M059J (cell line): ENCODE measurements around the gene LKAAEAR1. TPM values are rescaled to one million over a fixed set of nuclear protein-coding genes. Genes with fewer than 3 reads are reported as not detected.
A peak's percentile ranks its signal among the peaks of the same experiment; 100 is the strongest.

ENCODE experiments used
- DNase-seq: peaks from one replicate; pipeline ENCODE4 v3.0.0-alpha.2; 2012; ENCODE audit warnings: low read depth
- total RNA-seq: library from RNA; depleted of rRNA; stranded (reverse); fragments of >200 nt; shearing (Covaris generic); gene quantifications from 2 replicates; pipeline ENCODE4 v1.2.3, GENCODE V29; 2014

The LKAAEAR1 gene
- total RNA-seq, 1 experiment from 2014 or later, result not detected

- DNase-seq, result no peak
These were observed 5.3 kb downstream of the LKAAEAR1 start for GRCh38 chr20:64078934-64079272.

DNA sequence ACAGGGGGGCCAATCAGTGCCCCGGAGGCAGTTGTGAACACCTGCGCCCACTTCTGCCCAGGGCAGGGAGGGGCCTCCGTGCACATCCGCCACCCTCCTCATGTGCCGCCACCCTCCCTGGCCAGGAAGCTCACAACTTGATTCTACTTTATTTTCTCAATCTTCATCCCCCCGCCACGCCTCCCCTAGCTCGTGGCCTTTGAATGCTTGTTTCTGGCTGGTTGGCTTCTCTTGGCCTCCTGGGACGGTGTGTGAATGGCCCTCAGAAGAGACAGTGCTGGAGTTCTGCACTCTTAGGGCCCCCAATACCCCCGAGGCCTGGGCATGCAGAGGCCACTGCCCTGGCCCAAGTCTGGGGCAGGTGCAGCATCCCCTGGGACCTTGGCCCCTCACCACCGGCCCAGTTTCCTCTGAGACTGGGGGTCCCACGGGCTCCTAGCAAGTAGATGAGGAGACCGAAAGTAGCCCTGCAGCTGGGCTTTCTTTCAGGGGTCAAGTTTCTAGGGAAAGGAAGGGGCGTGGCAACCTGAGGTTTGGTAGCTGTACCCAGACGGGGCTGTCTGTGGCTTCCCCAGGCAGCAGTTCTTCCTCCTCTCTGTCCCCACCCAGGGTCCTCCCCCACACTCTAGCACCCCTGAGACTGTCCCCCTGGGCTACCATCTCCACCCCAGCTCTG lies 6.2 kb downstream of the LKAAEAR1 start:
- DNase-seq, result no peak

DNA sequence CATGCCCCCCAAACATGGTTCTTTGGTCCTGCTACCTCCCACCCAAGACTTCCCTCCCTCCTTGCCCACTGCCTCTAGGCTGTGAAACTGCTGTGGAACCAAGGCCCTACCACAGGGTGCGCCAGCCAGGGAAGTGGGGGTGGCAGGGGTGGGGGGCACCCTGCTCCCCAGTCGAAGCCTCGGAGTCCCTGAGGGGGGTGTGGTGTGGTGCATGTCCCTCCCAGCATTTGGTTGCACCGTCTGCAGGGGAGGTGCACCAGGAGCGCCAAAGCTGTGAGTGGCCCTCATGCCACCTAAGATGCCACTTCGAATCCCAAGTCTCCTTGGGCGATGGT lies 6.7 kb downstream of the LKAAEAR1 start:
- no peak for DNase-seq

GRCh38 chr20:64077094-64077493 lies 7.1 kb downstream of the LKAAEAR1 start:
- no peak for DNase-seq

- no peak for DNase-seq
These were observed 7.9 kb downstream of the LKAAEAR1 start for GRCh38 chr20:64076061-64076997.

DNA sequence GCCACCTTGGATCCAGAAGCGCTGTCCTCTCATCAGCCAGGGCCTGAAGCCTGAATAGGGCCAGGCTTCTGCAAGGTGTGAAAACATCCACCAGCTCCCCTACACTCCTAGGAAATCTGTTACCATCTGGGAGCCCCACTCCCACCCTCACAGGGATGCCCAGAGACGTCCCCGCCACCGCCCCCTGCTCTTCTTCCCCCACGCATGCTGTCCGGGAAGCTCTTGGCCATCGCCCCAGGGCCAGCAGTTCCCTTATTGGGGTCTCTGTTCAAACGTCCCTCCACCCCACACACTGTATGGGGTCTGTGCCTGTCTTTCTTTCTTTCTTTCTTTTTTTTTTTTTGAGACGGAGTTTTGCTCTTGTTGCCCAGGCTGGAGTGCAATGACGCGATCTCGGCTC lies 8.6 kb downstream of the LKAAEAR1 start:
- DNase-seq, result no peak

DNA sequence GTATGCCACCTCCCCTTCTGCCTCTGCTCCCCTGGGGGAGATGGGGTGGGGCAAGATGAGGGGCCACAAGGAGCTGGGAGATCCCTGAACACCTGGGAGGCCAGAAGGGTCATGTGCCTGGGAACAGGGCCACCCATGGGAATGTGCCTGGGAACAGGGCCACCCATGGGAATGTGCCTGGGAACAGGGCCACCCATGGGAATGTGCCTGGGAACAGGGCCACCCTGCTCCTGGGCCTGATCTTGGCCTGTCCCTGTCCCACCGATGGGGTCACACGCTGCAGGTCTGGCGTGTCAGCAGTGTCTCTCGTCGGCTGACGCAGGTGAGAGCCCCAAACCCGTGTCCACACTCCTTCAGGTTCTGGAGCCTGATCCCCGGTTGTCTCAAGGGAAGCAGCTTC lies 9.2 kb downstream of the LKAAEAR1 start:
- no peak for DNase-seq

DNA sequence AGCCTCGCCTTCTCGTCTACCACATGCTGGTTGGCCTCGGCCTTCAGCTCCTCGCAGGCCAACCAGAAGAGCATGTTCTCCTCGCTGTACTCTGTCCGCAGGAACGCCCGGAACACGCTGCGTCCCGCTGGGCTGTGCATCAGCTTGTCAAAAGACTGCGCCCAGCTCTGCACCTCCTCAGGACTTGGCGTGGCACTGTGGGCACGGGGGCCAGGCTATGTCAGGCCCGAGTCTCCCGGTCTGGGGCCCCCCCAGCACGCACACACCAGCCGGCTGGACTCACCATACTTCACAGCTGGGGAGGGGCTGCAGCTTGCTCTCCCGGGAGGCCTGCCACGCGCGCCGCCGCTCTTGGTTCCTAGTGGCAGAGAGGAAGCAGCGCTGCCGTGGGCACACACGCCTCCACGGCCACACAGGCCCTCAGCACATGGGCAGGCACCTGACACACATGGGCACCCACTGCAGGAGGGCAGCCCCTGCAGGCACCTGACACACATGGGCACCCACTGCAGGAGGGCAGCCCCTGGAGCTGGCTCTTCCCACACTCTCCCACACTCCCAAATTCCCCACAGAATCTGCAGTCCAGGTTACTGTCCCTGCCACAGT lies 9.9 kb downstream of the LKAAEAR1 start:
- DNase-seq, result no peak

DNA sequence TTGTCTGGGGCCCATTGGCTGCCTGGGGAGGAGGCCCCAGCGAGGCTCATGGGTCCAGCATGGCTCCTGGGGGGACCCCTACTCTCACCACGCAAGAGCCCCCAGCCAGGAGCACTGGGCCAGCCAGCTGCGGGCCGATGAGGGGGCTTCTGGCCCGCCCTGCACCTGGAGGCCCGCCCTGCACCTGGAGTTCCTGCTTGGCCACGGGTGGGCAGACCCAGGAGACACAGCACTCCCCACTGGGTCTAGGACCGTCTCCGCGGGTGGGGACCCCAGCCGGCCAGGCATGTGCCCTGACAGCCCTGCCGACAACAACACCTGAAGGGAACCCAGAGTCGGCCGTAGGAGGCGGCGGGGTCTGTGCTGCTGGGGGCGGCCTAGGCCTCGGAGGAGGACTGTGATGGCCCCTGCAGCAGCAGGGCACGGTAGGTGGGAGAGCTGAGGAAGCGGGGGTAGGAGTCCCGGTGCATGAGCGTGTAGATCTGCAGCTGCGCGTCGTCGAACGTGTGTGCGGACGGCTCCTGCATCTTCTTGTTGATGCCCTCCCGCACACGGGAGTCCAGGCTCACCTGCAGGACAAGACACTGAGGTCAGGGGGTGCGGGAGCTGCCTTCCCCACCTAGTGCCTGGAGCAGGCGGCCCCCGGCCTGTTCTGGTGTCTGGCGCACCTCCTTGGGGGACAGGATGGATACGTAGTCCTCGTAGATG lies 10.6 kb downstream of the LKAAEAR1 start:
- DNase-seq, result no peak

- no peak for DNase-seq
These were observed 11.6 kb downstream of the LKAAEAR1 start for GRCh38 chr20:64072498-64073063.

DNA sequence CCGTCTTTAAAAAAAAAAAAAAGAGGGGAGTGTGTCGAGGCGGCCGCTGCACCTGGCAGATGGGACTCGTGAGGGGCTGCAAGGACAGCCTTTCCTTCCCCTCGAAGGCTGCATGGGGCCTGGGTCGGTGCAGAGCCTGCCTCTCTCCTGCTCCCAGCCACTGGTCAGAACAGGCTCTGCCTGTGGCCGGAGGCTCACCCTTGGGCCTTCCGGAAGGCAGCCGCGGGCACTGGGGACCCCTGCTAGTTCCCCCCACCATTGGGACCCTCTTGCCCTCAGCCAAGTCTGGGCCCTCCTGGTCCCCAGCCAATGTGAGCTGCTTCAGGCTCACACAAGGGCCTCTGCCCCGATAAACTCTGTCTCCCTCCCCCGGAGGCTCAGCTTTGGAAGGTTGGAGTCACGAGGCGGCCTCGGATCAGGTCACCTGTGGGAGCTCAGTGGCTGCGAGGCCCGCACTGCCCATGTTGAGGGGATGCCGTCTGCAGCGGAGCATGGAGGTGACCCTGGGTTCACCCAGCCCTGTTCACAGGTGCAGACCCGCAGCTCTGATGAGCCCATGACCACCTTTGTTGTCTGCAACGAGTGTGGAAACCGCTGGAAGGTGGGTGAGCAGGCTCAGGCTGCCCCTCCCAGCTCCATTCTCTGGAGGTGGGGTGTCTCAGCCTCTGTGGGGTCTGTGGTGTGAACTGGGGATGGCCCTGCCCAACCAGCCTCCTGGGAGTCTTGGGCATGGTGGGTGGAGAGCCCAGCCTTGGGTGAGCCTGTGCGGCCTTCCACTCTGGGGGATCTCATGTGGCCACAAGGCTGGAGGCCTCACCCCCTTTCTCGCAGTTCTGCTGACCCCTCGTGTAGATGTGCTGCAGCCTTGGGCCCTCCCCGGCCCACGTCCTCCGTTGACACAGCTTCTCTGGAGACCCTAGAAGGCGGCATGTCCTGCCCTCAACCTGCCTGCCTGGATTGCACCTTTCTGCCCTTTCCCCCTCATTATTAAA lies 12.6 kb downstream of the LKAAEAR1 start:
- DNase-seq, result no peak

DNA sequence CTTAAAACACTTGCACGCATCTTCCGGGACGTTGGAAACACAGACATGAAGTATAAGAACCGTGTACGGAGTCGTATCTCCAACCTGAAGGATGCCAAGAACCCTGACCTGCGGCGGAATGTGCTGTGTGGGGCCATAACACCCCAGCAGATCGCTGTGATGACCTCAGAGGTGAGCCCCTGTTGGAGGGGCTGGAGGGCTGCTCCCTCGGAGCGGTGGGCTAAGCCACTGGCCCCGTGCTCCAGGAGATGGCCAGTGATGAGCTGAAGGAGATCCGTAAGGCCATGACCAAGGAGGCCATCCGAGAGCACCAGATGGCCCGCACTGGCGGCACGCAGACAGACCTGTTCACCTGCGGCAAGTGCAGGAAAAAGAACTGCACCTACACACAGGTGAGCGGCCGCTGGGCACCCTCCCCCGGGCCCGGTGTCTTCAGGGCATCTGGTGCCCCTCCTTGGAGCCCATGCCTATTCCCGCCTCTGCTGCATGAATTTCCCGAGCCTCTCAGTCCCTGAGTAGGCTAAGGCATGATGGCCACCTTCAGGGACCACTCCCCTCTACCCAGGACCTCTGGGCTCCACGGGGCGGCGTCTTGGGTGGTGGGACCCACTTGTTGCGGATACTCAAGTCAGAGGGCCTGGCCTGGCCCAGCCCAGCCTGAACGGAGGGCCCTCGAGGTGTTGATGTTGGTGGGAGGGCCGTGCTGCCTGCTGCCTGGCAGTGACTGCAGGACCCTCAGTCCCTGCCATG lies 13.8 kb downstream of the LKAAEAR1 start:
- no peak for DNase-seq

GRCh38 chr20:64069614-64070243 lies 14.5 kb downstream of the LKAAEAR1 start:
- DNase-seq, result no peak

DNA sequence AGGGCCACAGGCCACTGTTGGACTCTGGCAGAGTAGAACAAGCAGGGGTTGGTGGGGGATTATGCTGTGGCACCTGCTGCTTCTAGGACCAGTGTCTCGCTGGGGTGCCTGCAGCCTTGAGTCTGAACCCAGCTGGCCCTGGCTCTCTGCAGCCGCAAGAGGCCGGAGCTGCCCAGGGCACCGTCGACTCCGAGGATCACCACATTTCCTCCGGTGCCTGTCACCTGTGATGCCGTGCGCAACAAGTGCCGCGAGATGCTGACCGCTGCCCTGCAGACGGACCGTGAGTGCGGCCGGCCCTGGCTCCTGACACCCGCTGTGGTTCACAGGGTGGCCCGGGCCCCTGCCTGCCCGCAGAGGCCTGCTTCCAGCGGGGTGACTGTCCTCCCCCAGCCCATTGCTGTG lies 15.0 kb downstream of the LKAAEAR1 start:
- no peak for DNase-seq

DNA sequence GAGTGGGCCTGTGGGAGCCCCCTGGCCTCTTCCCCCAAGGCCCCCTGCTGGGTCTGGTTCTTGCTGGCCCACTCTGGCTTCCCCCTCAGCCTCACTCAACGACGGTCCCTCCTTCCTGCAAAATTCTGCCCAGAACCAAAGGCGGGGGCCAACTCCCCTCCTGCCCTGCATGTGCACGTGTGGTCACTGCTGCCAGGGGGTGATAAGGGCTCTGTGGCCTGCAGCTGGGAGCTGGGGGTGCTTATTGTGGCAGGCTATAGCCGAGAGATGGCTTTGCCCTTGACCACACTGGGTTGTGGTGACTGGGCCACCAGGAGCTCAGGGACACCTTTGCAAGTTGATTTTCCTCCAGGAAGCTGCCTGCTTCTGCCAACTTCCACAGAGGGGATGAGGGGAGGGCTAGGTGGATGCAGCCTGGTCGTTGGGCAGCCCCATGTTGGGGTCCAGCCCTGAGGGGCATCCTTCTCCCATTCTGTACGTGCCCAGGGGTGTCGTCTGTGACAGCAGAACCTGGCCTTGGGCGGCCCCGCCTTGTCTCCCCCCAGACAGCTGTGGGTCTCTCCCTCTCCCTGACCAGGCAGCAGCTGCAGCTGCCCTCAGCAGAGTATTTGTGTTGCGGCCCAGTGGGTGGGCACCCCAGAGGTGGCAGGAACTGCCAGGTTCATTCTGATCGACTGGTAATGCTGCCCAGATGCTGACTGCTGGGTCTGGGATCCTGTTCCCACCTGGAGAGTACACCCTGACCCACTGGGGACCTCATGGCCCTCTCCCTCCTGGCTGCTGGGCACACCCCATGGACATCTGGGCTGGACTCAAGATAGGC lies 15.6 kb downstream of the LKAAEAR1 start:
- DNase-seq, result no peak

DNA sequence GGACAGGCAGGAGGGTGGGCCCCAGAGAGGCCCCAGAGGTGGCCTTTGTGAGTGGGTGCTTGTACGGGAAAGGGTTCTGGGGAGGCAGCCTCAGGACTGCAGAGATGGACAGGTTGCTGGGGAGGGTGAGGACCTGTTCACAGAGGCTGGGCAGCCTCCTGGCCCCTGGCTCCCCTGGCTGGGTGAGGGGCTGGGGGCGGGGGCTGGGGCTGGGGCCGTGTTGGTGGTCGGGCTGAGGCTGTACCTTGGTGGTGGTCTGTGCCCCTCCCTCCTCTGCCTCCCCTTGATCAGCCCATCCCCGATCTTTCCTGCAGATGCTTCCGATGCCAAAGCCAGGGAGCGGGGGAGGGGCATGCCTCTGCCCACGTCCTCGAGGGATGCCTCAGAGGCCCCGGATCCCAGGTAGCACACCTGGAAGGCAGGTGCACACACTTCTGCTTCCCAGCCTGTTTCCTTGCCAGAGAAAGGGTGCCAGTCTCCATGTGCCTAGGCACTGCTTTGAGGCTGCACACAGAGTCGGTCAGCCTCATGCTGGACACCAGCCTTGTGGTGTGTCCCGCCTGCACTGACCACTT lies 16.4 kb downstream of the LKAAEAR1 start:
- no peak for DNase-seq

DNA sequence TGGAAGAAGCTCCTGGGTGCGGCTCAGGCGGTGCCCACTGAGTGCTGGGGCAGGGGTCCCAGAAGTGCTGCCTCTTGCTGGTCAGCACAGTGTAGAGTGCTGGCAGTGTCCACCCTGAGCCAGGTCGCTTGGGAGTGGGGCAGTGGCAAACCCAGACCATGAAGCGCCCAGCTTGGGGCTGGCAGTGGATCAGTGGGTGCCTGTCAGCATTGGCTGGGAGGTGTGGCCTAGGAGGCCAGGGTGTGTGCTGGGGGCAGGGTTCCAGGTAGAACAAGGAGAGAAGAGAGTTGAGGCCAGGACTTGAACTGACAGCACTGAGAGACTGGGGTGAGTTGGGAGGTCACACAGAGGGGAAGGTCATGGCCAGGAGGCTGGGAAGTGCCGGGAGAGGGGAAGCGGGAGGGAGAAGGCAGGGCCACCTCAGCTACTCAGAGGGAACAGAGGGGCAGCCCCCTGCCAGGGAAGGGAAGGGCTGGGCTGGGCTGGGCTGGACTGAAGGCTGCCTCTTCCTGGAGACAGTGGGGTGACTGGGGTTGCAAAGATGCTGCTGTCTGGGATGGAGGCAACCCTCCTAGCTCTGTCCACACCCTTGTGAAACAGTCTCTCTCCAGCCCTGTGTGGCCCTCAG lies 17.1 kb downstream of the LKAAEAR1 start:
- no peak for DNase-seq

- DNase-seq, result peak; percentile 99
These were observed 18.2 kb downstream of the LKAAEAR1 start for GRCh38 chr20:64065974-64066343.
